GM12892 (cell line): Measurements from ENCODE around the gene PKP1.

Source experiments
- POLR2A ChIP-seq: IDR thresholded peaks from 2 replicates; pipeline ENCODE4 v1.6.1; 2011; ENCODE audit warnings: low read depth, low read length, control low read depth
- POLR2AphosphoS5 ChIP-seq: IDR thresholded peaks from 2 replicates; pipeline ENCODE4 v1.6.1; 2011; ENCODE audit warnings: low read depth, low read length, control low read depth
- TAF1 ChIP-seq: IDR thresholded peaks from 2 replicates; pipeline ENCODE4 v1.6.1; 2011; ENCODE audit warnings: low read depth, mild to moderate bottlenecking, control low read depth, low read length, borderline replicate concordance

DNA sequence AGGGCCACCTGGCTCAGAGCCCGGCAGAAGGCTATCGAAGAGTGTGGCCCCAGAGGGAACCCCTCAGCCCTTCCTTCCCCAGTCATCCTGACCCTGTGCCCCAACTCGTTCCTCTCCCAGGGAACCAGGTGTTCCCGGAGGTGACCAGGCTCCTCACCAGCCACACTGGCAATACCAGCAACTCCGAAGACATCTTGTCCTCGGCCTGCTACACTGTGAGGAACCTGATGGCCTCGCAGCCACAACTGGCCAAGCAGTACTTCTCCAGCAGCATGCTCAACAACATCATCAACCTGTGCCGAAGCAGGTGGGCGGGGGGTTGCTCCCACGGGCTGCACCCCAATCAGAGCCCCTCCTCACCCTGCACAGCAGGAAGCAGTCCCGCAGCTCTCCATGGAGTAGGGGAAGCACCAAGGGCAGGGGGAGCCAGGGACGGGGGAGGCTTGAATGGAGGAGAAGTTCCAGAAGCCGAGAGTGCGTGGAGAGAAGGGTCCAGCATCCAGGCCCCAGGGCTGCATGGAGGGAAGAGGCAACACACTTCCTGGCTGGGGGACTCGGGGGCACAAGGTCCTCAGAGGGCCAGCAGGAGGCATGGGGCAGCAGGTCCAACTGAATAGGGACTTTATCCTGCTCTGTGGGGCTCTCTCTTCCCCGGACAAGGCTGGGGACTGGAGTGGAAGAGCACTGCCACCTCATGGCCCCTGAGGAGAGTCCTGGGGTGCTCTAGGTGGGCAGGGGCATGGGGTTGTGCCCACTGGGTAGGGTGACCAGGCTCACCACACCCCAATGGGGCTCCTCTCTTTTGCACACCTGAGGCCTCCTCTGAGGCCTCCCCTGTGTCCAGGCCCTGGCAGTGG is 41.7 kb downstream of the PKP1 start:
- TF ChIP-seq POLR2A, result no peak
- no peak for TF ChIP-seq TAF1
- no peak for TF ChIP-seq POLR2AphosphoS5
